Ovary (tissue), 3 donors: ENCODE results near the gene STAT5B.

Experiments used
- CTCF ChIP-seq, 3 donors: fragments of 450-650 bp in 2 of 3; fragments of 200-600 bp in 1 of 3; IDR thresholded peaks; one replicate each; pipeline versions ENCODE4 v1.5.1 to v1.8.0; 2016 to 2022; ENCODE audit warnings: antibody characterized with exemption in 3 of 3, mild to moderate bottlenecking in 1 of 3
- POLR2A ChIP-seq: fragments of 450-650 bp; IDR thresholded peaks from one replicate; pipeline ENCODE4 v1.6.1; 2017; ENCODE audit warnings: antibody characterized with exemption, mild to moderate bottlenecking, moderate library complexity
- donor health status: DM: no; HTN: no; CAD: no.

DNA sequence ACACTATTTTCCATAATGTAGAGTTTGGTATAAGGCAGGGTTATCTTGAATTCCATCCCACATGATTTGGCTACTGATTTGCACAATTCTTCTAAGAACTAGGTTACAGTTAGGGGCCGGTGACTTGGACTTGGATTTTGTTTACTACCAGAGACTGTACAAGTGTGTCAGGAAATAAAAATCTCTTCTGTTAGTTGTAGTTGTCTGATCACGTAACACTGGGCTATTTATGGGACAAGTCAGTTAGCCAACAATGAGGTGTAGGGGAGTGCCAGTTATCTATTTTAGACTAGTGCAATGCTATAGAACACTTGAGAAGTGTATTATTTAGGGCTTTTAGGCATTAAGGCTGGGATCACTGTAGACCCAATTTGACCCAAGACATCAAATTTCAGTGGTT is 42.2 kb downstream of the STAT5B start:
- no peak for TF ChIP-seq CTCF (IDR thresholded peaks at IDR 0.05)
- TF ChIP-seq POLR2A, result no peak
